PFSK-1 (cell line): Measurements from ENCODE around the gene SYT10.

Experiments
- FOXP2 ChIP-seq: optimal IDR thresholded peaks from 2 replicates; pipeline ENCODE3; 2011; ENCODE audit warnings: borderline replicate concordance, control low read depth, inconsistent platforms; ENCODE audit not compliant: insufficient read depth; ENCODE audit errors: extremely low read length, extremely low read depth
- POLR2AphosphoS5 ChIP-seq: IDR thresholded peaks from 2 replicates; pipeline ENCODE4 v1.6.1; 2012; ENCODE audit warnings: low read depth, mild to moderate bottlenecking, control low read depth, low read length, moderate library complexity
- SIN3A ChIP-seq: IDR thresholded peaks from 2 replicates; pipeline ENCODE4 v1.6.1; 2012; ENCODE audit warnings: mild to moderate bottlenecking, low read length, moderate library complexity, borderline replicate concordance; ENCODE audit not compliant: insufficient read depth
- TAF1 ChIP-seq: IDR thresholded peaks from 2 replicates; pipeline ENCODE4 v1.6.1; 2012; ENCODE audit warnings: low read length, control low read depth, borderline replicate concordance; ENCODE audit not compliant: insufficient read depth
- TF ChIP-seq, protein P1 (sequence below), 2 experiments: IDR thresholded peaks; 2 replicates each; pipeline versions ENCODE4 v1.6.1 to v1.8.0; 2011 to 2012; ENCODE audit warnings: low read depth in 2 of 2, low read length in 2 of 2, control low read depth in 1 of 2, inconsistent platforms in 1 of 2, mild to moderate bottlenecking in 1 of 2, moderate library complexity in 1 of 2; ENCODE audit not compliant: insufficient read depth in 1 of 2

SYT10 gene

DNA sequence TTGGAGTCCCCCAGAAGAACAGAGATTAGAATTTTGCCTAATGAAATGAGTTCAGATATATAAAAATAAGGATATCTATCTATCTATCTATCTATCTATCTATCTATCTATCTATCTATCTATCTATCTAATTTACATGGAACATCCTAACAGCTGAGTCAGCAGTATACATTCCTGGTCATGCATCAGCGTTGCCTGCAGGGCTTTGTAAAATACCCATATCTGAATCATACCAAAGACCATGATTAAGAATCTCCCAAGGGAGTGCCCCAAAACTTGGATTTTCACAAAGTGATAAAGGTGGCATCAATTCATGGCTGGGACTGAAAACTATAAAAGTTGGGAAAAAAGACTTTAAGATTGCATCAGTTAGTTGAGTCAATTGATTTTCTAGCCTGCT, 32.7 kb upstream of the SYT10 start:
- TF ChIP-seq, protein P1, sequence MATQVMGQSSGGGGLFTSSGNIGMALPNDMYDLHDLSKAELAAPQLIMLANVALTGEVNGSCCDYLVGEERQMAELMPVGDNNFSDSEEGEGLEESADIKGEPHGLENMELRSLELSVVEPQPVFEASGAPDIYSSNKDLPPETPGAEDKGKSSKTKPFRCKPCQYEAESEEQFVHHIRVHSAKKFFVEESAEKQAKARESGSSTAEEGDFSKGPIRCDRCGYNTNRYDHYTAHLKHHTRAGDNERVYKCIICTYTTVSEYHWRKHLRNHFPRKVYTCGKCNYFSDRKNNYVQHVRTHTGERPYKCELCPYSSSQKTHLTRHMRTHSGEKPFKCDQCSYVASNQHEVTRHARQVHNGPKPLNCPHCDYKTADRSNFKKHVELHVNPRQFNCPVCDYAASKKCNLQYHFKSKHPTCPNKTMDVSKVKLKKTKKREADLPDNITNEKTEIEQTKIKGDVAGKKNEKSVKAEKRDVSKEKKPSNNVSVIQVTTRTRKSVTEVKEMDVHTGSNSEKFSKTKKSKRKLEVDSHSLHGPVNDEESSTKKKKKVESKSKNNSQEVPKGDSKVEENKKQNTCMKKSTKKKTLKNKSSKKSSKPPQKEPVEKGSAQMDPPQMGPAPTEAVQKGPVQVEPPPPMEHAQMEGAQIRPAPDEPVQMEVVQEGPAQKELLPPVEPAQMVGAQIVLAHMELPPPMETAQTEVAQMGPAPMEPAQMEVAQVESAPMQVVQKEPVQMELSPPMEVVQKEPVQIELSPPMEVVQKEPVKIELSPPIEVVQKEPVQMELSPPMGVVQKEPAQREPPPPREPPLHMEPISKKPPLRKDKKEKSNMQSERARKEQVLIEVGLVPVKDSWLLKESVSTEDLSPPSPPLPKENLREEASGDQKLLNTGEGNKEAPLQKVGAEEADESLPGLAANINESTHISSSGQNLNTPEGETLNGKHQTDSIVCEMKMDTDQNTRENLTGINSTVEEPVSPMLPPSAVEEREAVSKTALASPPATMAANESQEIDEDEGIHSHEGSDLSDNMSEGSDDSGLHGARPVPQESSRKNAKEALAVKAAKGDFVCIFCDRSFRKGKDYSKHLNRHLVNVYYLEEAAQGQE (IDR thresholded peaks at IDR 0.05; ENCODE audit: insufficient read depth in 1 of 2, low read depth in 2 of 2, low read length in 2 of 2): no peak
- TF ChIP-seq SIN3A (no peak), TAF1 (no peak), FOXP2 (no peak), POLR2AphosphoS5 (no peak)

DNA sequence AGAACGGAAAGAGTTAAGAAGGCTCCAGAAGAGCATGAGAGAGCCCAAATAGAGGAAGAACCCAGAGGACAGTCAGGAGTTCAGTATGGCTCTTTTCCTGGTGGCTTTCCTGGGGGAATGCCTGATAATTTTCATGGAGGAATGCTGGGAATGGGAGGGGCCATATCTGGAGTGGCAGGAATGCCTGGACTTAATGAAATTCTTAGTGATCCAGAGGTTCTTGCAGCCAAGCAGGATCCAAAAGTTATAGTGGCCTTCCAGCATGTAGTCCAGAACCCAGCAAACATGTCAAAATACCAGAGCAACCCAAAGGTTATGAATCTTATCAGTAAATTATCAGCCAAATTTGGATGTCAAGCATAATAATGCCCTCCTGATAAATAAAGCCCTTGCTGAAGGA, 15.5 kb upstream of the SYT10 start:
- TF ChIP-seq POLR2AphosphoS5: no peak
- TF ChIP-seq, protein P1 (IDR thresholded peaks at IDR 0.05; ENCODE audit: insufficient read depth in 1 of 2, low read depth in 2 of 2, low read length in 2 of 2): no peak
- TF ChIP-seq SIN3A: no peak
- TF ChIP-seq TAF1: no peak
- no peak for TF ChIP-seq FOXP2

DNA sequence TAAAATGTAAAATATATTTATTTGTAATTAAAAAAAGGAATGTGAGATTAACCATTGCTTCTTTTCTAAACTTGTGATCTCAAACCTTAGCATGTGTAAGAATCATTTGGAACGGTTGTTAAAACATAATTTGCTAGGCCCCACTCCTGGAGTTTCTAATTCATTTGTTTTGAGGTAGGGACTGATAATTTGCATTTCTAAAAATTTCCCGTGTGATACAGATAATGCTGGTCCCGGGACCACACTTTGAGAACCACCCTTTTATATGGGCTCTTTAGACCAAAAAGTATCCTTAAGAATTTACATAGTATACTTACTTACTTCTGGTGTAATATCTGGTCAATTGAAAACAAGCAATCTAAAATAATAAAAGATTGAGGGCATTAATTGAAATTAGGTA, 10.9 kb upstream of the SYT10 start:
- TF ChIP-seq, protein P1 (IDR thresholded peaks at IDR 0.05; ENCODE audit: insufficient read depth in 1 of 2, low read depth in 2 of 2, low read length in 2 of 2): no peak
- no peak for TF ChIP-seq TAF1
- no peak for TF ChIP-seq POLR2AphosphoS5
- TF ChIP-seq FOXP2: no peak
- TF ChIP-seq SIN3A: no peak

DNA sequence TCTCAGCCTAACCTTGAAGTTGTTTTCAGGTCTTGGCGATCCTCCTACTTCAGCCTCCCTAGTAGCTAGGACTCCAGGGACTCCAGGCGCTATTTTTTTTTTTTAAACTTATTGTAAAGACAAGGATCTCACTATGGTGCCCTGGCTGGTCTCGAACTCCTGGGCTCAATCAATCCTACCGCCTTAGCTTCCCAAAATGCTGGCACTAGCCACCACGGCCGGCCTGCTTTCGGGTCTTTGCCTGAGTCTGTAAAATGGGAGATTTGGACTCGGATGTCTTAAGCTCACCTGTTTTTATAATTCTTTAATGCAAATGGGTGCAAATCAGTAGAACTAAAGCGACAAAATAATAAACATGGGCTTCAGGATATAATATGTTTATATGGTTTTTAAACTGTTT, 858 bp upstream of the SYT10 start:
- TF ChIP-seq POLR2AphosphoS5 (no peak), FOXP2 (no peak), TAF1 (no peak)
- TF ChIP-seq, protein P1 (IDR thresholded peaks at IDR 0.05; ENCODE audit: insufficient read depth in 1 of 2, low read depth in 2 of 2, low read length in 2 of 2): no peak

DNA sequence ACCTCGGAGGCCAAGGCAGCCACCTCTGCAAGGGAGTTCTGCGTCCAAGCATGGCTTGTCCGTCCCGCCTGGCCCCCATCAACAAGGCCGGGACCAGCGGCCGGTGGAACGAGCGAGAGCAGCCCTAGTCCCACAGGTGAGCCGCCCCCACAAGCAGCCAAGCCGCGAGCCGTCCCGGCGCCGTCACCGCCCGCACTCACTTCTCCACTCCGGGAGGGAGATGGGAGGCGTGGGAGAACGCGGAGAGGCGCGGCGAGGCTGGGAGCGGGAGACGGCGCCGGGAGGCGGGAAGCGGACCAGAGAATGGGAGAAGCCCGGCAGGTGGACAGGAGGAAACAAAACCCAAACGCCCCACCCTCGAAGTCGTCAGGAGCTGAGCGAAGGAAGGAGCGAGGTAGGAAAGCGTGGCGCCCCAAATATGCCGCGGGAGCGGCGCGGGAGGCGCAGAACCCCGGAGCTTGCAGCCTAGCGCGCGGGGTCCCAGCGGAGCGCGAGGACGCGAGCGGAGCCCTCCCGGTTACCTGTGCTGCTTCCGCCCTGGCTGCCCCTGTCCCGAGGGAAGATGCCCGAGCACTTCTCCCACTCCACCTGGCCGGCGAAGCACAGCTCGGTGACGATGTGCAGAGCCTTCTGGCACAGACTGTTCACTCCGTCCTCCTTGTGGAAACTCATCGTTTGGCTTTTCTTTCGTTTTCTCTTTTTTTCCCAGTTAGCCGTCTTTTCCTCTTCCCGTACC, 600 bp downstream of the SYT10 start:
- no peak for TF ChIP-seq TAF1
- TF ChIP-seq, protein P1 (IDR thresholded peaks at IDR 0.05; ENCODE audit: insufficient read depth in 1 of 2, low read depth in 2 of 2, low read length in 2 of 2): no peak
